ENCODE results near the gene TYW5. TPM values are rescaled to one million over a fixed set of nuclear protein-coding genes. Genes with fewer than 3 reads are reported as not detected.
A peak's percentile ranks its signal among the peaks of the same experiment; 100 is the strongest.

TYW5 gene
- total RNA-seq, 4 donors from 2014 or later = 4.9 to 27.1 (median 11.4) TPM

GRCh38 chr2:199985625-199986207 lies 30.4 kb upstream of the TYW5 start:
- no peaks in the 10 kb centered on the region for H3K36me3 ChIP-seq
- H3K27ac ChIP-seq = no peak overlapping the region
- WGBS, 2 donors (ENCODE audit: low coverage in 1 of 2) = 58 to 66% methylated on average over 2 to 6 of the region's 6 CpGs
- TF ChIP-seq, protein P1, sequence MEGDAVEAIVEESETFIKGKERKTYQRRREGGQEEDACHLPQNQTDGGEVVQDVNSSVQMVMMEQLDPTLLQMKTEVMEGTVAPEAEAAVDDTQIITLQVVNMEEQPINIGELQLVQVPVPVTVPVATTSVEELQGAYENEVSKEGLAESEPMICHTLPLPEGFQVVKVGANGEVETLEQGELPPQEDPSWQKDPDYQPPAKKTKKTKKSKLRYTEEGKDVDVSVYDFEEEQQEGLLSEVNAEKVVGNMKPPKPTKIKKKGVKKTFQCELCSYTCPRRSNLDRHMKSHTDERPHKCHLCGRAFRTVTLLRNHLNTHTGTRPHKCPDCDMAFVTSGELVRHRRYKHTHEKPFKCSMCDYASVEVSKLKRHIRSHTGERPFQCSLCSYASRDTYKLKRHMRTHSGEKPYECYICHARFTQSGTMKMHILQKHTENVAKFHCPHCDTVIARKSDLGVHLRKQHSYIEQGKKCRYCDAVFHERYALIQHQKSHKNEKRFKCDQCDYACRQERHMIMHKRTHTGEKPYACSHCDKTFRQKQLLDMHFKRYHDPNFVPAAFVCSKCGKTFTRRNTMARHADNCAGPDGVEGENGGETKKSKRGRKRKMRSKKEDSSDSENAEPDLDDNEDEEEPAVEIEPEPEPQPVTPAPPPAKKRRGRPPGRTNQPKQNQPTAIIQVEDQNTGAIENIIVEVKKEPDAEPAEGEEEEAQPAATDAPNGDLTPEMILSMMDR (IDR thresholded peaks at IDR 0.05) = peak; percentile 56 to 73 (median 67)
- TF ChIP-seq EP300 (IDR thresholded peaks at IDR 0.05; ENCODE audit: low read depth) = no peak
- no peaks in the 10 kb centered on the region for H3K27me3 ChIP-seq
- H3K9me3 ChIP-seq = no peaks in the 10 kb centered on the region
- DNase-seq = peak; percentile 78
- intact Hi-C loops (cut with DNase I; ENCODE audit: low total_unique reads) = no loop called here
- peaks cover 0 to 5% (median 2%) of the 10 kb centered on the region in 4 donors for H3K4me1 ChIP-seq
- in situ Hi-C loops (cut with MboI; ENCODE audit: low pct_ligation_motif_present in 1 of 4, low pct_unique_long_range_greater_than_20kb in 1 of 4, low sequenced_read_pairs in 3 of 4) = loop anchor here in 3 of 4 donors (10.0 to 25.0 kb wide), 3 partner anchors 302 to 327 kb away; partner anchors contain the start of gene SPATS2L (in 1 of the 3)
- no peak overlapping the region for H3K4me3 ChIP-seq

DNA sequence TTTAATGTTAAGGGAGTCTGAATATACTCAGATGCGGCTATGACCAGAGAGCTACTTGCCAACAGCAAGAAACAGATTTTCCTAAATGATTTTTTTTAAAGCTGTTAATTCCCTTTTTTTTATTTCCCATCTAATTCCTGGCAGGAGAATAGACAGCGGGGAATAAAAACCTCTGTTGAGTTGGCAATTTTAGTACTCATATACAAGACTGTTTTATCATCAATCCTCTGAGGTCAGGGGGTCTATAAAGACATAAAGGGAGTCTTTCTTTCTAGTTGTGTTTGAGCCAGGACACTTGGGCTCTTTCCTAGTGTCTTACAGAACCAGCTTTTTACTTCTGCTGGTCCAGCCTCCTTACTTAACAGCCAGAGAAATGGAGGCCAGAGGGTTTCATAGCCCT lies 29.5 kb upstream of the TYW5 start:
- TF ChIP-seq EP300 (IDR thresholded peaks at IDR 0.05; ENCODE audit: low read depth) (no peak), POLR2A (IDR thresholded peaks at IDR 0.05) (no peak), POLR2AphosphoS5 (IDR thresholded peaks at IDR 0.05) (no peak)
- TF ChIP-seq, protein P1 (IDR thresholded peaks at IDR 0.05) = no peak
- no peak for DNase-seq
- Histone ChIP-seq H3K4me3 (no peak overlapping the region), H3K4me1 (peaks cover 0 to 8% (median 4%) of the 10 kb centered on the region in 4 donors), H3K9me3 (no peaks in the 10 kb centered on the region), H3K36me3 (no peaks in the 10 kb centered on the region), H3K27ac (no peak overlapping the region), H3K27me3 (no peaks in the 10 kb centered on the region)
- WGBS, 2 donors (ENCODE audit: low coverage in 1 of 2) = 72% methylated on average over 2 of the region's 2 CpGs
- in situ Hi-C loops (cut with MboI; ENCODE audit: low pct_ligation_motif_present in 1 of 4, low pct_unique_long_range_greater_than_20kb in 1 of 4, low sequenced_read_pairs in 3 of 4) (loop anchor here (5.0 to 25.0 kb wide), 5 partner anchors 303 to 498 kb away; partner anchors contain the start of gene SPATS2L (in 1 of the 4)), intact Hi-C loops (cut with DNase I; ENCODE audit: low total_unique reads) (loop anchor here (5.0 kb wide), 1 partner anchor 493 kb away; no protein-coding TSS in a partner anchor)

DNA sequence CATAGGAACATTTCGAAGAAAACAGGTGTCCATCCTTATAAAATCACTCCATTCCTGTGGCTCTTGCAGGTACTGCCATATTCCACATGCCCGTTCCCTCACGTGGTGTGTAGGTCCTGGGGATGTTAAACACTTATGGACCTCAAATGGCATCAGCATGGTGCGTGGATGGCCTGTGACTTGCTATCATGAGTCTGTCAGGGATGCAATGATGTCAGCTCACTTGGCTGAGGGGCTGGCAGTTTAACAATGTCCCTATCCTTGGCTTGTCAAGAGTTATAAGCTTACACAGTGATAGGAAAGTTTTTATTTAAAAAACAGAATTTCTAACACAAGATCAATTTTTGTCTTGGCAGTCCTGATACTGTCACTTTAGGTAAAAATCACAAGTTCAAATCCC lies 28.9 kb upstream of the TYW5 start:
- no peak overlapping the region for H3K4me3 ChIP-seq
- intact Hi-C loops (cut with DNase I; ENCODE audit: low total_unique reads) = loop anchor here (5.0 kb wide), 1 partner anchor 493 kb away; no protein-coding TSS in a partner anchor
- no peaks in the 10 kb centered on the region for H3K27me3 ChIP-seq
- H3K36me3 ChIP-seq = no peaks in the 10 kb centered on the region
- no peaks in the 10 kb centered on the region for H3K9me3 ChIP-seq
- peaks cover 0 to 10% (median 4%) of the 10 kb centered on the region in 4 donors for H3K4me1 ChIP-seq
- H3K27ac ChIP-seq = no peak overlapping the region
- TF ChIP-seq EP300 (IDR thresholded peaks at IDR 0.05; ENCODE audit: low read depth) = no peak
- TF ChIP-seq, protein P1 (IDR thresholded peaks at IDR 0.05) = no peak
- in situ Hi-C loops (cut with MboI; ENCODE audit: low pct_ligation_motif_present in 1 of 4, low pct_unique_long_range_greater_than_20kb in 1 of 4, low sequenced_read_pairs in 3 of 4) = loop anchor here (5.0 to 25.0 kb wide), 5 partner anchors 303 to 498 kb away; partner anchors contain the start of gene SPATS2L (in 1 of the 4)
- no peak for DNase-seq
- WGBS, 2 donors (ENCODE audit: low coverage in 1 of 2) = 76% methylated on average over 4 of the region's 4 CpGs; no CpG with 5 or more reads in 1 of the 2 donors

GRCh38 chr2:199983534-199983933 lies 28.2 kb upstream of the TYW5 start:
- H3K36me3 ChIP-seq = no peaks in the 10 kb centered on the region
- no peak overlapping the region for H3K27ac ChIP-seq
- TF ChIP-seq POLR2AphosphoS5 (IDR thresholded peaks at IDR 0.05) (no peak), EP300 (IDR thresholded peaks at IDR 0.05; ENCODE audit: low read depth) (no peak), POLR2A (IDR thresholded peaks at IDR 0.05) (no peak)
- TF ChIP-seq, protein P1 (IDR thresholded peaks at IDR 0.05) = no peak
- 63 to 75% methylated on average over 1 of the region's 1 CpG for WGBS, 2 donors (ENCODE audit: low coverage in 1 of 2)
- DNase-seq = no peak
- intact Hi-C loops (cut with DNase I; ENCODE audit: low total_unique reads) (loop anchor here (5.0 kb wide), 1 partner anchor 494 kb away; no protein-coding TSS in a partner anchor), in situ Hi-C loops (cut with MboI; ENCODE audit: low pct_ligation_motif_present in 1 of 4, low pct_unique_long_range_greater_than_20kb in 1 of 4, low sequenced_read_pairs in 3 of 4) (loop anchor here (5.0 to 25.0 kb wide), 5 partner anchors 304 to 499 kb away; partner anchors contain the start of gene SPATS2L (in 1 of the 4))
- H3K4me3 ChIP-seq = no peak overlapping the region
- no peaks in the 10 kb centered on the region for H3K9me3 ChIP-seq
- no peaks in the 10 kb centered on the region for H3K27me3 ChIP-seq
- H3K4me1 ChIP-seq = peaks cover 0 to 14% (median 5%) of the 10 kb centered on the region in 4 donors
